ENCODE results near the gene YY1. TPM values are rescaled to one million over a fixed set of nuclear protein-coding genes. Genes with fewer than 3 reads are reported as not detected.

Gene YY1
- total and polyA plus RNA-seq, 2 of the 4 experiments (the other 2 are of a cell fraction) = 21.7 to 29.9 TPM

DNA sequence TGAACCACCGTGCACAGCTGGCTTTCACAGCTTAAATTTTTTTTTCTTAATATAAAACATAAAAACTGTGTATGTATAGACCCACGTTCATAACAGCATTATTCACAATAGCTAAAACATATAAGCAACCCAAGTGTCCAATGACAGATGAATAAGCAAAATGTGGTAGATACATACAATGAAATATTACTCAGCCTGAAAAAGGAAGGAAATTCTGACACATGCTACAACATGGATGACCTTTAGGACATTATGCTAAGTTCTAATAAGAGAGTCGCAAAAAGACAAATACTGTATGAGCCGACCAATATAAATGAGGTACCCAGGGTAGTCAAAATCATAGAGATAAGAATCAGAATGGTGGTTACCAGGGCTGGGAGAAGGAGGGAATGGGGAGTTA is 13.8 kb upstream of the YY1 start:
- Histone ChIP-seq H4K5ac (ENCODE audit: low read depth, low read length) (no peak overlapping the region), H2BK5ac (ENCODE audit: low read depth, low read length, poor library complexity, severe bottlenecking) (no peak overlapping the region), H3K4me2 (ENCODE audit: low read depth, low read length) (no peak overlapping the region), H2AK9ac (replicated peaks; ENCODE audit: low read depth, low read length, poor library complexity) (no peak overlapping the region), H2BK120ac (ENCODE audit: low read depth, low read length) (no peak overlapping the region), H3K9me1 (ENCODE audit: insufficient read depth, low read length) (peaks cover 9% of the 10 kb centered on the region), H3K4me3 (ENCODE audit: insufficient read depth, low read depth, low read length) (no peak overlapping the region), H3K4me1 (ENCODE audit: control insufficient read depth, insufficient read depth, low read length) (peaks cover 18% of the 10 kb centered on the region), H2BK15ac (ENCODE audit: low read depth, low read length) (no peak overlapping the region), H3K4ac (ENCODE audit: low read depth, low read length) (no peak overlapping the region), H3K9me3 (ENCODE audit: control insufficient read depth, insufficient read depth, low read length) (no peaks in the 10 kb centered on the region), H4K8ac (ENCODE audit: low read depth in 2 of 2, low read length in 2 of 2) (no peak overlapping the region), H3K23ac (ENCODE audit: low read depth, low read length) (no peak overlapping the region), H3K27ac (ENCODE audit: insufficient read depth, low read length) (no peak overlapping the region), H3K79me1 (ENCODE audit: low read depth in 1 of 2, low read length in 2 of 2) (peaks cover 26 to 75% of the 10 kb centered on the region in 2 experiments), H4K91ac (ENCODE audit: insufficient read depth, low read depth, low read length) (no peak overlapping the region), H3K27me3 (ENCODE audit: control insufficient read depth, insufficient read depth, low read length) (no peaks in the 10 kb centered on the region), H3K36me3 (ENCODE audit: control insufficient read depth, insufficient read depth, low read length) (peaks cover 2% of the 10 kb centered on the region; the same call in 1 of the 2 replicates), H2AFZ (replicated peaks; ENCODE audit: low read length, poor library complexity) (no peak overlapping the region), H2AK5ac (ENCODE audit: low read depth, low read length) (no peak overlapping the region), H4K20me1 (ENCODE audit: insufficient read depth, low read length) (peaks cover 9% of the 10 kb centered on the region), H3K14ac (replicated peaks; ENCODE audit: low read depth, low read length) (no peak overlapping the region), H3K9ac (ENCODE audit: low read depth, low read length) (no peak overlapping the region), H3K18ac (ENCODE audit: low read depth, low read length) (no peak overlapping the region), H3K56ac (ENCODE audit: extremely low read depth, insufficient read depth, low read length) (no peak overlapping the region), H2BK20ac (ENCODE audit: low read depth, low read length) (no peak overlapping the region)
- intact Hi-C loops (cut with micrococcal nuclease) (no loop called here), dilution Hi-C loops (cut with HindIII; ENCODE audit: low sequenced_read_pairs, unreplicated experiment) (no loop called here), in situ Hi-C loops (cut with MboI; ENCODE audit: low sequenced_read_pairs) (no loop called here)
- POLR2A ChIA-PET (ENCODE audit: unreplicated experiment) = no interaction called here
- DNase-seq = no peak
- no TSS peak for BruUV-seq (replicated peaks)
- CTCF ChIA-PET = no interaction called here
- no peak for TF ChIP-seq MXI1 (IDR thresholded peaks at IDR 0.05; ENCODE audit: borderline replicate concordance, low read depth, low read length)
- TF ChIP-seq NFE2L2 (IDR thresholded peaks at IDR 0.05; ENCODE audit: low read depth, low read length) = no peak
- TF ChIP-seq RCOR1 (IDR thresholded peaks at IDR 0.05; ENCODE audit: insufficient replicate concordance, low read length) = no peak
- no peak for TF ChIP-seq SMC3 (IDR thresholded peaks at IDR 0.05; ENCODE audit: low read depth, low read length)
- no peak for TF ChIP-seq POLR2A (IDR thresholded peaks at IDR 0.05; ENCODE audit: low read depth, low read length)
- no peak for TF ChIP-seq RAD21 (IDR thresholded peaks at IDR 0.05; ENCODE audit: low read length)
- TF ChIP-seq USF2 (IDR thresholded peaks at IDR 0.05; ENCODE audit: low read depth, low read length) = no peak
- TF ChIP-seq BHLHE40 (IDR thresholded peaks at IDR 0.05; ENCODE audit: low read depth, low read length) = no peak
- TF ChIP-seq MAFK (IDR thresholded peaks at IDR 0.05; ENCODE audit: low read depth, low read length) = no peak
- TF ChIP-seq CHD1 (IDR thresholded peaks at IDR 0.05; ENCODE audit: low read depth, low read length) = no peak
- no peak for TF ChIP-seq RFX5 (IDR thresholded peaks at IDR 0.05; ENCODE audit: low read depth, low read length)
- TF ChIP-seq, protein P1, sequence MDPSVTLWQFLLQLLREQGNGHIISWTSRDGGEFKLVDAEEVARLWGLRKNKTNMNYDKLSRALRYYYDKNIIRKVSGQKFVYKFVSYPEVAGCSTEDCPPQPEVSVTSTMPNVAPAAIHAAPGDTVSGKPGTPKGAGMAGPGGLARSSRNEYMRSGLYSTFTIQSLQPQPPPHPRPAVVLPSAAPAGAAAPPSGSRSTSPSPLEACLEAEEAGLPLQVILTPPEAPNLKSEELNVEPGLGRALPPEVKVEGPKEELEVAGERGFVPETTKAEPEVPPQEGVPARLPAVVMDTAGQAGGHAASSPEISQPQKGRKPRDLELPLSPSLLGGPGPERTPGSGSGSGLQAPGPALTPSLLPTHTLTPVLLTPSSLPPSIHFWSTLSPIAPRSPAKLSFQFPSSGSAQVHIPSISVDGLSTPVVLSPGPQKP (IDR thresholded peaks at IDR 0.05; ENCODE audit: borderline replicate concordance, low read depth, low read length) = no peak
- no peak for ATAC-seq (ENCODE audit: low read depth)
- WGBS, 2 experiments (ENCODE audit: extremely low coverage in 2 of 2, insufficient read length in 1 of 2) = no CpG with 5 or more reads among the region's 4 CpGs
